Measurements from ENCODE around the gene LSR.

Gene LSR

DNA sequence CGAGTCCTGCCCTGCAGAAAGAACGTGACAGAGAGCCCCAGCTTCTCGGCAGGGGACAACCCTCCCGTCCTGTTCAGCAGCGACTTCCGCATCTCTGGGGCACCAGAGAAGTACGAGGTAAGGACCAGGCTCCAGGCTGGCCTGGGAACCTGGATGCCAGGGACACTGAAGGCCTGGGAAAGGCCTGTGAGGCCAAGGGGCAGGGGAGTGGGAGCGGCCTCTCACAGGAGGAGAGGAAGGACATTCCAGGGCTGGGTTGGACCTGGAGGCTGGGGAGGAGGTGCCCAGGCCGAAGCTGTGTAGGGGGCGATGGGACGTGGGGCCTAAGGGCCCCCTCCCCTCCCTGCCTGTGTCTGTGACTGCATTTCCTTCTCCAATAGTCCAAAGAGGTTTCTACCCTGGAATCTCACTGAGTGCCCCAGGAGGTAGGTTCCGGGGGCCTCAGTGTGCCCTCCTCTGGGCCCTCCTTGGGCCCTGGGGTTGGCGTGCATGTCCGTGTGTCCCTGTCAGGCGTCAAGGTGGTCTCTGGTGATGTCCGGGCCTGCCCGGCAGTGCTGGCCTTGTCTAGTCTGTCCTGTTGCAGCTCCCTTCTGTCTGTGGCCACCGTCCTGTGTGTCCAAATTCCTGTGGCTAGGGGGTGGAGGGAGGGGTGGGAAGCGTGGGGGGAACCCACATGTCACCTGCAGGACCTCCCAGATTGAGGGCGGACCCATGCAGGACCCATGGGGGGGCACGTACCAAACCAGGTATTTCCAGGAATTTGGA is 63.3 kb downstream of the LSR start:
- TF ChIP-seq, protein P1, sequence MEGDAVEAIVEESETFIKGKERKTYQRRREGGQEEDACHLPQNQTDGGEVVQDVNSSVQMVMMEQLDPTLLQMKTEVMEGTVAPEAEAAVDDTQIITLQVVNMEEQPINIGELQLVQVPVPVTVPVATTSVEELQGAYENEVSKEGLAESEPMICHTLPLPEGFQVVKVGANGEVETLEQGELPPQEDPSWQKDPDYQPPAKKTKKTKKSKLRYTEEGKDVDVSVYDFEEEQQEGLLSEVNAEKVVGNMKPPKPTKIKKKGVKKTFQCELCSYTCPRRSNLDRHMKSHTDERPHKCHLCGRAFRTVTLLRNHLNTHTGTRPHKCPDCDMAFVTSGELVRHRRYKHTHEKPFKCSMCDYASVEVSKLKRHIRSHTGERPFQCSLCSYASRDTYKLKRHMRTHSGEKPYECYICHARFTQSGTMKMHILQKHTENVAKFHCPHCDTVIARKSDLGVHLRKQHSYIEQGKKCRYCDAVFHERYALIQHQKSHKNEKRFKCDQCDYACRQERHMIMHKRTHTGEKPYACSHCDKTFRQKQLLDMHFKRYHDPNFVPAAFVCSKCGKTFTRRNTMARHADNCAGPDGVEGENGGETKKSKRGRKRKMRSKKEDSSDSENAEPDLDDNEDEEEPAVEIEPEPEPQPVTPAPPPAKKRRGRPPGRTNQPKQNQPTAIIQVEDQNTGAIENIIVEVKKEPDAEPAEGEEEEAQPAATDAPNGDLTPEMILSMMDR (conservative IDR thresholded peaks at IDR 0.05) = no peak
- TF ChIP-seq ZFX (IDR thresholded peaks at IDR 0.05) = no peak
- no peak overlapping the region for H3K27ac ChIP-seq

- H3K27ac ChIP-seq = no peak overlapping the region
Observed at GRCh38 chr19:35313587-35313986, 64.8 kb downstream of the LSR start.

DNA sequence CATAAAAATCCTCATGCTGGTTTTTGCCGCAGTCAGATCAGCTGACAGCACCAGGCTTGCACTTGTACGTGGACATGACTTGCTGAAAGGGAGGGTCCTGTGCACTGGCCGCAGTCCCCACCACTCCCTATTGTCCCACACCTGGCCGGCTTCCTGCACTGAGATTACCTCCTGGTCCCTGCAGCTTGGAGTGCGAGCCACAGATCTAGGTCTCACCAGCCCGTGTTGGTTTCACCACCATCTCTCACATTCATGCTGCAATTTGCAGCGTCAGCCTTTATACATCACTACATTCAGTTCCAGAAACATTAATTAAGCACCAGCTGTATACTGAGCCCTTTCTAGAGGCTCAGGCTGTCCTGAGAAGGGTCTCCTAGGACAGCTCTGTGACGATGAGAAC is 65.2 kb downstream of the LSR start:
- no peak overlapping the region for H3K27ac ChIP-seq
- TF ChIP-seq, protein P1 (conservative IDR thresholded peaks at IDR 0.05) = no peak
- TF ChIP-seq ZFX (IDR thresholded peaks at IDR 0.05) = no peak

More at GRCh38 chr19:35313587-35313986, 64.8 kb downstream of the LSR start:
- TF ChIP-seq ZFX (IDR thresholded peaks at IDR 0.05) = no peak
- TF ChIP-seq, protein P1 (conservative IDR thresholded peaks at IDR 0.05) = no peak

- H3K27ac ChIP-seq = no peak overlapping the region
- TF ChIP-seq, protein P1 (conservative IDR thresholded peaks at IDR 0.05) = no peak
- no peak for TF ChIP-seq ZFX (IDR thresholded peaks at IDR 0.05)
Observed at GRCh38 chr19:35314858-35315470, 66.2 kb downstream of the LSR start.

- no peak overlapping the region for H3K27ac ChIP-seq
- no peak for TF ChIP-seq ZFX (IDR thresholded peaks at IDR 0.05)
- TF ChIP-seq, protein P1 (conservative IDR thresholded peaks at IDR 0.05) = no peak
Observed at GRCh38 chr19:35315883-35316282, 67.1 kb downstream of the LSR start.

GRCh38 chr19:35316560-35316959 is 67.8 kb downstream of the LSR start:
- no peak overlapping the region for H3K27ac ChIP-seq

More at GRCh38 chr19:35316560-35316959, 67.8 kb downstream of the LSR start:
- no peak for TF ChIP-seq ZFX (IDR thresholded peaks at IDR 0.05)
- TF ChIP-seq, protein P1 (conservative IDR thresholded peaks at IDR 0.05) = no peak
